Activated CD4-positive, alpha-beta T cell treated with anti-CD3 and anti-CD28 coated beads, Interleukin-2, amount 50 U/mL, for 48 hours (primary cell): ENCODE data around the gene DYNLT4.
"Not testable (repeated sequence)": the region's sequence is repeated elsewhere in the genome, so short reads cannot be mapped to it uniquely, and the experiment has no call there.

Experiments
- DNase-seq, 2 experiments: peaks; one replicate each; pipeline ENCODE4 v3.0.0-alpha.2; 2020

DYNLT4 gene

GRCh38 chr1:44786841-44787426, 20.2 kb downstream of the DYNLT4 start:
- no peak for DNase-seq

GRCh38 chr1:44786138-44786840, 20.9 kb downstream of the DYNLT4 start:
- peak; percentile 81 to 85 for DNase-seq

- no peak for DNase-seq
These were observed 21.5 kb downstream of the DYNLT4 start for GRCh38 chr1:44785501-44786137.

- DNase-seq: no peak
These were observed 22.1 kb downstream of the DYNLT4 start for GRCh38 chr1:44785029-44785380.

GRCh38 chr1:44784094-44785028, 22.8 kb downstream of the DYNLT4 start:
- peak in 1 of 2 experiments; percentile 43 for DNase-seq

- no peak for DNase-seq
These were observed 23.5 kb downstream of the DYNLT4 start for GRCh38 chr1:44783697-44784093.

GRCh38 chr1:44780583-44781121, 26.5 kb downstream of the DYNLT4 start:
- DNase-seq: no peak

GRCh38 chr1:44778705-44779576, 28.2 kb downstream of the DYNLT4 start:
- no peak for DNase-seq

- DNase-seq: no peak
These were observed 29.0 kb downstream of the DYNLT4 start for GRCh38 chr1:44777969-44778635.

- DNase-seq: no peak
These were observed 29.6 kb downstream of the DYNLT4 start for GRCh38 chr1:44777547-44777946.

- DNase-seq: peak in 1 of 2 experiments; percentile 38
These were observed 30.5 kb downstream of the DYNLT4 start for GRCh38 chr1:44776730-44777068.

GRCh38 chr1:44775930-44776729, 31.0 kb downstream of the DYNLT4 start:
- DNase-seq: peak; percentile 45

- peak; percentile 89 to 92 for DNase-seq
These were observed 31.8 kb downstream of the DYNLT4 start, which contains the start of gene RPS8 for GRCh38 chr1:44775078-44775929. Gene RPS8 (plus strand): TSS chr1:44775540. CDS start chr1:44775597, 57 bp downstream.

GRCh38 chr1:44766421-44766820, 40.7 kb downstream of the DYNLT4 start:
- not testable (repeated sequence) for DNase-seq

- no peak for DNase-seq
These were observed 46.3 kb downstream of the DYNLT4 start for GRCh38 chr1:44760876-44761275.

GRCh38 chr1:44759077-44759476, 48.1 kb downstream of the DYNLT4 start:
- DNase-seq: no peak

- no peak for DNase-seq
These were observed 49.7 kb downstream of the DYNLT4 start for GRCh38 chr1:44757420-44757819.
